Skin epidermis (tissue), 12 donors: ENCODE results near the gene RABGEF1.
"Not testable (repeated sequence)": the region's sequence is repeated elsewhere in the genome, so short reads cannot be mapped to it uniquely, and the experiment has no call there.

Source experiments
- H3K27ac ChIP-seq, 21 experiments: fragments of 200-600 bp; sonication (generic) in 11 of 21; one replicate each; pipeline ENCODE4 v1.5.0; 2020; ENCODE audit warnings: mild to moderate bottlenecking in 3 of 21, inconsistent platforms in 2 of 21, moderate library complexity in 2 of 21
- H3K4me3 ChIP-seq, 7 experiments: fragments of 200-600 bp; sonication (generic) in 2 of 7; one replicate each; pipeline ENCODE4 v1.5.0; 2020; ENCODE audit warnings: inconsistent platforms in 2 of 7, mild to moderate bottlenecking in 2 of 7, moderate library complexity in 1 of 7

The RABGEF1 gene

GRCh38 chr7:66740302-66740979, at the start of gene RABGEF1:
Gene RABGEF1 (plus strand): TSS chr7:66740733. CDS start chr7:66771900, 31,167 bp downstream.
- peak within 1 kb of the TSS; percentile 62 to 89 (median 83) for H3K4me3 ChIP-seq
- peak within 1 kb of the TSS; percentile 82 to 100 (median 93) for H3K27ac ChIP-seq

GRCh38 chr7:66693331-66693730, 47.2 kb upstream of the RABGEF1 start:
- Histone ChIP-seq H3K27ac (no peak overlapping the region), H3K4me3 (no peak overlapping the region)

- Histone ChIP-seq H3K4me3 (no peak overlapping the region), H3K27ac (no peak overlapping the region)
Observed at GRCh38 chr7:66694286-66694685, 46.2 kb upstream of the RABGEF1 start.

GRCh38 chr7:66695417-66695816, 45.1 kb upstream of the RABGEF1 start:
- H3K4me3 ChIP-seq, H3K27ac ChIP-seq: not testable (repeated sequence)

- H3K4me3 ChIP-seq, H3K27ac ChIP-seq: not testable (repeated sequence)
Observed at GRCh38 chr7:66696134-66696533, 44.4 kb upstream of the RABGEF1 start.

- Histone ChIP-seq H3K27ac (peak overlapping the region in 1 of 21 experiments; percentile 7), H3K4me3 (no peak overlapping the region)
Observed at GRCh38 chr7:66696774-66697191, 43.8 kb upstream of the RABGEF1 start.

GRCh38 chr7:66697449-66698438, 42.8 kb upstream of the RABGEF1 start:
- H3K27ac ChIP-seq, result peak overlapping the region in 2 of 21 experiments; percentile 3 to 7
- H3K4me3 ChIP-seq, result no peak overlapping the region

- Histone ChIP-seq H3K27ac (no peak overlapping the region), H3K4me3 (no peak overlapping the region)
Observed at GRCh38 chr7:66698652-66699205, 41.8 kb upstream of the RABGEF1 start.

- no peak overlapping the region for H3K27ac ChIP-seq
- H3K4me3 ChIP-seq, result no peak overlapping the region
Observed at GRCh38 chr7:66699998-66700397, 40.5 kb upstream of the RABGEF1 start.

- no peak overlapping the region for H3K4me3 ChIP-seq
- peak overlapping the region in 1 of 21 experiments; percentile 49 for H3K27ac ChIP-seq
Observed at GRCh38 chr7:66700633-66701131, 39.9 kb upstream of the RABGEF1 start.

GRCh38 chr7:66707825-66708224, 32.7 kb upstream of the RABGEF1 start:
- Histone ChIP-seq H3K27ac (no peak overlapping the region), H3K4me3 (no peak overlapping the region)

GRCh38 chr7:66710752-66711151, 29.8 kb upstream of the RABGEF1 start:
- H3K4me3 ChIP-seq, H3K27ac ChIP-seq: not testable (repeated sequence)

GRCh38 chr7:66713687-66714086, 26.8 kb upstream of the RABGEF1 start:
- no peak overlapping the region for H3K4me3 ChIP-seq

GRCh38 chr7:66716634-66717033, 23.9 kb upstream of the RABGEF1 start:
- H3K27ac ChIP-seq, H3K4me3 ChIP-seq: not testable (repeated sequence)

More at GRCh38 chr7:66713687-66714086, 26.8 kb upstream of the RABGEF1 start:
- no peak overlapping the region for H3K27ac ChIP-seq

- Histone ChIP-seq H3K4me3 (no peak overlapping the region), H3K27ac (no peak overlapping the region)
Observed at GRCh38 chr7:66720561-66720960, 20.0 kb upstream of the RABGEF1 start.

- H3K27ac ChIP-seq, result no peak overlapping the region
- no peak overlapping the region for H3K4me3 ChIP-seq
Observed at GRCh38 chr7:66725843-66726242, 14.7 kb upstream of the RABGEF1 start.

- H3K27ac ChIP-seq, result peak overlapping the region in 2 of 21 experiments; percentile 6 to 46
- no peak overlapping the region for H3K4me3 ChIP-seq
Observed at GRCh38 chr7:66727058-66727457, 13.5 kb upstream of the RABGEF1 start.

GRCh38 chr7:66728571-66728970, 12.0 kb upstream of the RABGEF1 start:
- Histone ChIP-seq H3K27ac (no peak overlapping the region), H3K4me3 (no peak overlapping the region)

- Histone ChIP-seq H3K4me3 (no peak overlapping the region), H3K27ac (no peak overlapping the region)
Observed at GRCh38 chr7:66729274-66729673, 11.3 kb upstream of the RABGEF1 start.

GRCh38 chr7:66731986-66732385, 8.5 kb upstream of the RABGEF1 start:
- Histone ChIP-seq H3K4me3 (peak overlapping the region in 2 of 7 experiments; percentile 15 to 26), H3K27ac (peak overlapping the region in 1 of 21 experiments; percentile 50)
